CD4-positive, alpha-beta T cell treated with Interleukin-17A for 4 hours (primary cell): ENCODE data around the gene C4B.
"Not testable (repeated sequence)": the region's sequence is repeated elsewhere in the genome, so short reads cannot be mapped to it uniquely, and the experiment has no call there.

ENCODE experiments used
- DNase-seq: peaks from one replicate; pipeline ENCODE4 v3.0.0-alpha.2; 2020; ENCODE audit warnings: mixed read lengths

C4B gene

GRCh38 chr6:32056254-32056653 is 41.7 kb downstream of the C4B start:
- no peak for DNase-seq

- DNase-seq = no peak
Observed at GRCh38 chr6:32057966-32058365, 43.4 kb downstream of the C4B start.

GRCh38 chr6:32058511-32058963 is 43.9 kb downstream of the C4B start:
- no peak for DNase-seq

GRCh38 chr6:32060966-32061655 is 46.5 kb downstream of the C4B start:
- DNase-seq = no peak

GRCh38 chr6:32064706-32065105 is 50.1 kb downstream of the C4B start:
- DNase-seq = no peak

- DNase-seq = not testable (repeated sequence)
Observed at GRCh38 chr6:32067521-32067920, 52.9 kb downstream of the C4B start.

GRCh38 chr6:32068315-32068714 is 53.7 kb downstream of the C4B start:
- not testable (repeated sequence) for DNase-seq

GRCh38 chr6:32068867-32069266 is 54.3 kb downstream of the C4B start:
- no peak for DNase-seq

- DNase-seq = no peak
Observed at GRCh38 chr6:32069460-32069859, 54.9 kb downstream of the C4B start.

- DNase-seq = no peak
Observed at GRCh38 chr6:32069878-32070515, 55.4 kb downstream of the C4B start.

- DNase-seq = no peak
Observed at GRCh38 chr6:32070814-32071543, 56.4 kb downstream of the C4B start.

GRCh38 chr6:32073101-32073500 is 58.5 kb downstream of the C4B start:
- DNase-seq = no peak

GRCh38 chr6:32073613-32074012 is 59.0 kb downstream of the C4B start:
- DNase-seq = no peak

- DNase-seq = no peak
Observed at GRCh38 chr6:32074996-32075532, 60.5 kb downstream of the C4B start.

GRCh38 chr6:32075781-32076180 is 61.2 kb downstream of the C4B start:
- no peak for DNase-seq

GRCh38 chr6:32076321-32076809 is 61.8 kb downstream of the C4B start:
- DNase-seq = no peak

- no peak for DNase-seq
Observed at GRCh38 chr6:32079566-32080290, 65.1 kb downstream of the C4B start.

GRCh38 chr6:32081168-32081990 is 66.8 kb downstream of the C4B start:
- no peak for DNase-seq

- no peak for DNase-seq
Observed at GRCh38 chr6:32082478-32082877, 67.9 kb downstream of the C4B start.

- no peak for DNase-seq
Observed at GRCh38 chr6:32082935-32083334, 68.3 kb downstream of the C4B start.

GRCh38 chr6:32083812-32084768 is 69.5 kb downstream of the C4B start:
- no peak for DNase-seq
